Measurements from ENCODE around the gene KRT6C. TPM values are rescaled to one million over a fixed set of nuclear protein-coding genes. Genes with fewer than 3 reads are reported as not detected.

The KRT6C gene
- total RNA-seq, 4 donors from 2014 or later = 0.13 to 11.0 (median 1.0) TPM; not detected in 1

DNA sequence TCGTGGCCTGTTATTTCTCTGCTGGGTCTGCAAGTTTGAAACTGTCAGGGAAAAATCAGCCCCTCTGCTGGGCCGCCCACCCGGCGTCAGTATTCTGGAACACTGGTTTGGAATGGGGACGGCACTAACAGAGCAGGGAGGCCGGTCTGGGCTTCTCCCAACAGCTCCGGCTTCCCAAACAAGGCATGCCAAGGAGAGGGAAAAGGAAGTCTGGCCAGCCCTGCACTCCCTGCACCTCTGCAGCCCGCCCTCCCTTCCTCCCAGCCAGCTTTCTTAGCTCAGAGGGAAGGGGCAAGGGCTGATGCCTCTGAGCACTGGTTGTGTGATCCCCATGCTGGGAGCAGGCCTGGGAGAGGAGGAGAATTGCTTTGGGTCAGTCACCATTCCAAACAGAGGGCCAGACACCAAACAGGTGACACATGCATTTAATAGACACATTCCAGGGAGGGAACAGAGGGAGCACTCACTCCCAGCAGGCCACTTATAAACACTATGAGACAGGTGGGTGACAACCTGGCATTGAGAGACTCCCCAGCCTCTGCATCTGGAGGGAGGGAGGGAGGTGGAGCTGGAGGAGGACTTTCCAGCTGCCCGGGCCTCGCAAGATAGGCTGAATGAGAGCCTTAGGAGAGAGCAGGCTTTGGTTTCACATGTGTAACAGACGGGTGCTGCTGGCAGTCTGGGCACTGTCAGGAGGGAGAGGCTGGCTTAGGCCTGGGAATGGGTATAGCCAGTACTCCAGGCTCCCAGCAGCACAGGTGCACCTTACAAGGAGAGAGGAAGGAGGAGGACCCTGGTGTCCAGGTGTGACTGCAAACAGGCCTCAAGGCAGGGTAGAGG, 49.7 kb downstream of the KRT6C start:
- H3K4me3 ChIP-seq (ENCODE audit: low read depth, poor library complexity, severe bottlenecking) = no peak overlapping the region
- TF ChIP-seq POLR2A (IDR thresholded peaks at IDR 0.05) = no peak
- TF ChIP-seq, protein P1, sequence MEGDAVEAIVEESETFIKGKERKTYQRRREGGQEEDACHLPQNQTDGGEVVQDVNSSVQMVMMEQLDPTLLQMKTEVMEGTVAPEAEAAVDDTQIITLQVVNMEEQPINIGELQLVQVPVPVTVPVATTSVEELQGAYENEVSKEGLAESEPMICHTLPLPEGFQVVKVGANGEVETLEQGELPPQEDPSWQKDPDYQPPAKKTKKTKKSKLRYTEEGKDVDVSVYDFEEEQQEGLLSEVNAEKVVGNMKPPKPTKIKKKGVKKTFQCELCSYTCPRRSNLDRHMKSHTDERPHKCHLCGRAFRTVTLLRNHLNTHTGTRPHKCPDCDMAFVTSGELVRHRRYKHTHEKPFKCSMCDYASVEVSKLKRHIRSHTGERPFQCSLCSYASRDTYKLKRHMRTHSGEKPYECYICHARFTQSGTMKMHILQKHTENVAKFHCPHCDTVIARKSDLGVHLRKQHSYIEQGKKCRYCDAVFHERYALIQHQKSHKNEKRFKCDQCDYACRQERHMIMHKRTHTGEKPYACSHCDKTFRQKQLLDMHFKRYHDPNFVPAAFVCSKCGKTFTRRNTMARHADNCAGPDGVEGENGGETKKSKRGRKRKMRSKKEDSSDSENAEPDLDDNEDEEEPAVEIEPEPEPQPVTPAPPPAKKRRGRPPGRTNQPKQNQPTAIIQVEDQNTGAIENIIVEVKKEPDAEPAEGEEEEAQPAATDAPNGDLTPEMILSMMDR (IDR thresholded peaks at IDR 0.05) = no peak
- no peak for DNase-seq (ENCODE audit: low spot score in 2 of 2)
- intact Hi-C loops (cut with DNase I; ENCODE audit: low total_unique reads) = no loop called here
- 57% methylated on average over 11 of the region's 11 CpGs for WGBS, 2 donors

DNA sequence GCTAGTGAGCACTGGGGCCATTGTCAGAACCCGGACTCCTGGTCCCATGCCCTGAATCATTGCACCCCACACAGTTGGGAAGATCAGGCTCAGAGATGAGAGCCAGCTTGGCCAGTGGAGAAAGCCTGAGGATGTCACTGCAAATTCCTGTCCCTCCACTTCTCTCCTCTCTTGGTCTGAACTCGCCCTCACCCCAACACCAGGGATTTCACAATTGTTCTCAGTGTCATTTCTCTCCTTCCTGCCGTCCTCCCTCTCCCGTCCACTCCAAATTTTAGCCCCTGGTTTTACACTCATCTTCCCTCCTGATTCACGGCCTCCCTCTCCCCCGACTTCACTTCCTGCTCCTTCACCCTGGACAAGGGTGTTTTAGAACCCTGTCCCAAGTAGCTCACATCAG, 50.6 kb downstream of the KRT6C start:
- TF ChIP-seq POLR2A (IDR thresholded peaks at IDR 0.05) = no peak
- 78 to 80% methylated on average over 6 of the region's 6 CpGs for WGBS, 2 donors
- no peak overlapping the region for H3K4me3 ChIP-seq (ENCODE audit: low read depth, poor library complexity, severe bottlenecking)
- no peak for DNase-seq (ENCODE audit: low spot score in 2 of 2)
- intact Hi-C loops (cut with DNase I; ENCODE audit: low total_unique reads) = no loop called here

DNA sequence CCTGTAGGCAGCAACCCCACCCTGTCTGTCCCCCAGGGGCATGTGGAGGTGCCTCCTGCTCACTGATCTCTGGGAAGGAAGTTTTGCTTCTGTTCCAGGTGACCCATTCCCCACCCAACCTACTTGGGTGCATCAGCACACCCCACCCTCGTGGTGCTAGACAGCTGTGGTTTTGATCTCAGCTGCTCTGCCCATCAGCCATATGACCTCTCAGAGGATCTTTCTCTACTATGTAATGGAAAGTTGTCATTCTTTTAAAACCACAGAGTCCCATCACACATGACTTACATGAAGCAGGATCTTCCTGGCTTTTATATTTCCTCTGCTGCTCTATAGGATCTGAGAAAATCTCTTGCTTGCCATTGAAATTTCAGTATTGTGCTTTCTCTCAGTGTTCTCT, 53.9 kb downstream of the KRT6C start:
- 33 to 57% methylated on average over 1 of the region's 1 CpG for WGBS, 2 donors
- no peak overlapping the region for H3K4me3 ChIP-seq (ENCODE audit: low read depth, poor library complexity, severe bottlenecking)
- intact Hi-C loops (cut with DNase I; ENCODE audit: low total_unique reads) = no loop called here
- TF ChIP-seq POLR2A (IDR thresholded peaks at IDR 0.05) = no peak
- TF ChIP-seq, protein P1 (IDR thresholded peaks at IDR 0.05) = no peak
- DNase-seq (ENCODE audit: low spot score in 2 of 2) = no peak

DNA sequence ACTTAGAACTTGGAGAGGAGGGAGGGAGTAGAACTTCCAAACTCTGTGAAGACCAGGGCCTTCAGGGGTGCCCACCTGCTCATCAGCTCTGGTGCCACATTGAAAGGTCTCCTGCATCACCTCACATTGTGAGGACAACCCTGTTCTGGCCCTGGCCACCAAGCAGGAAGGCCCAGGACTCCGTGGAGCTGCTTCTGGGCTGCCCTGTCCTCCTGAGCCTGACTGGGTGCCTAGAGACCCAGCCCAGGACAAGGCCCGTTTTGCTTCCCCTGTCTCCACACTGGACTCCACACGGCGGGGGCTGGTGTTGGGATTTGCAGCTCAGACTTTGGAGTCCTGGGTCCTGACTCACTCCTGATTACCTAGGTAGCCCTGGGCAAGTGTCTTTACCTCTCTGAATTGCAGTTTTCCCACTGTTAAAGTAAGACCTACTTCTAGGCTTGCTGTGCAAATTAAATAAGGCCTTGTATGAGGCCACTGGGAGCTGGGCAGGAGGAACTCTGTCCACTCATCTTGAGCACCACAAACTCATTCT, 55.0 kb downstream of the KRT6C start:
- no peak for DNase-seq (ENCODE audit: low spot score in 2 of 2)
- TF ChIP-seq POLR2A (IDR thresholded peaks at IDR 0.05) = no peak
- intact Hi-C loops (cut with DNase I; ENCODE audit: low total_unique reads) = no loop called here
- H3K4me3 ChIP-seq (ENCODE audit: low read depth, poor library complexity, severe bottlenecking) = no peak overlapping the region
- 96 to 97% methylated on average over 4 of the region's 4 CpGs for WGBS, 2 donors

Other genes with a start within 250 kb of the KRT6C start
- 100 to 1,000 TPM in 2 of 4 donors, 10 to 100 TPM in 2; 28.2 to 206 (median 125) TPM for gene KRT7, start 240.6 kb downstream of the KRT6C start, total RNA-seq
- gene KRT86, start 199.2 kb downstream of the KRT6C start, total RNA-seq = 100 to 1,000 TPM in 1 of 4 donors, 1 to 10 TPM in 1, under 1 TPM in 1, not detected in 1; 0.86 to 298 (median 10.0) TPM
- 100 to 1,000 TPM in 1 of 4 donors, 10 to 100 TPM in 1, under 1 TPM in 1, not detected in 1; 0.37 to 204 (median 10.6) TPM for gene KRT81, start 182.3 kb downstream of the KRT6C start, total RNA-seq
- gene KRT83, start 152.4 kb downstream of the KRT6C start, total RNA-seq = 10 to 100 TPM in 1 of 4 donors, 1 to 10 TPM in 1, not detected in 2; 2.1 to 34.7 TPM
- 100 to 1,000 TPM in 1 of 4 donors, 1 to 10 TPM in 1, under 1 TPM in 1, not detected in 1; 0.15 to 101 (median 8.3) TPM for gene KRT85, start 106.3 kb downstream of the KRT6C start, total RNA-seq
- gene KRT84, start 88.2 kb downstream of the KRT6C start, total RNA-seq = under 1 TPM in 2 of 4 donors, not detected in 2; 0.46 to 0.75 TPM
- 10 to 100 TPM in 1 of 4 donors, under 1 TPM in 1, not detected in 2; 0.46 to 10.3 TPM for gene KRT82, start 67.5 kb downstream of the KRT6C start, total RNA-seq
- gene KRT75, start 39.4 kb downstream of the KRT6C start, total RNA-seq = 10 to 100 TPM in 1 of 4 donors, 1 to 10 TPM in 3; 1.6 to 31.9 (median 4.9) TPM
- gene KRT6B, start 21.7 kb downstream of the KRT6C start, total RNA-seq = 100 to 1,000 TPM in 2 of 4 donors, 10 to 100 TPM in 2; 49.8 to 441 (median 157) TPM
- 100 to 1,000 TPM in 2 of 4 donors, 10 to 100 TPM in 2; 75.3 to 617 (median 182) TPM for gene KRT6A, start 19.5 kb upstream of the KRT6C start, total RNA-seq
- 1,000 to 10,000 TPM; 2,541 to 6,567 (median 4,278) TPM for gene KRT5, start 46.6 kb upstream of the KRT6C start, total RNA-seq
- 10 to 100 TPM in 1 of 4 donors, 1 to 10 TPM in 1, under 1 TPM in 1, not detected in 1; 0.32 to 61.7 (median 1.6) TPM for gene KRT71, start 79.3 kb upstream of the KRT6C start, total RNA-seq
- gene KRT74, start 100.0 kb upstream of the KRT6C start, total RNA-seq = 10 to 100 TPM in 1 of 4 donors, 1 to 10 TPM in 1, under 1 TPM in 2; 0.30 to 14.6 (median 0.82) TPM
- gene KRT72, start 127.7 kb upstream of the KRT6C start, total RNA-seq = 10 to 100 TPM in 2 of 4 donors, 1 to 10 TPM in 1, under 1 TPM in 1; 0.42 to 14.0 (median 7.1) TPM
- 10 to 100 TPM in 1 of 4 donors, 1 to 10 TPM in 3; 3.0 to 15.3 (median 6.0) TPM for gene KRT73, start 144.8 kb upstream of the KRT6C start, total RNA-seq
- 1,000 to 10,000 TPM; 1,166 to 2,212 (median 1,643) TPM for gene KRT2, start 178.4 kb upstream of the KRT6C start, total RNA-seq
- gene KRT1, start 206.6 kb upstream of the KRT6C start, total RNA-seq = 1,000 to 10,000 TPM; 5,671 to 8,911 (median 6,268) TPM
- gene KRT77, start 229.7 kb upstream of the KRT6C start, total RNA-seq = 100 to 1,000 TPM; 122 to 659 (median 243) TPM

All from lower leg skin (tissue), 4 donors.